Fibroblast of gingiva (primary cell): ENCODE data around the gene PTPMT1.
"Not testable (repeated sequence)": the region's sequence is repeated elsewhere in the genome, so short reads cannot be mapped to it uniquely, and the experiment has no call there.

Experiments used
- DNase-seq: peaks from one replicate; pipeline ENCODE4 v3.0.0-alpha.2; 2011; ENCODE audit warnings: low read depth

PTPMT1 gene

GRCh38 chr11:47565340-47566148, at the start of gene PTPMT1:
Gene PTPMT1 (plus strand): TSS chr11:47565599. CDS start chr11:47565623, 24 bp downstream.
- peak; percentile 71 for DNase-seq

- no peak for DNase-seq
Measured at GRCh38 chr11:47516155-47516554, 49.2 kb upstream of the PTPMT1 start.

GRCh38 chr11:47516984-47517853, 48.2 kb upstream of the PTPMT1 start:
- DNase-seq, result no peak

GRCh38 chr11:47518212-47518964, 47.0 kb upstream of the PTPMT1 start:
- no peak for DNase-seq

- peak; percentile 68 for DNase-seq
Measured at GRCh38 chr11:47523490-47524225, 41.7 kb upstream of the PTPMT1 start.

GRCh38 chr11:47524291-47524874, 41.0 kb upstream of the PTPMT1 start:
- DNase-seq, result no peak

- not testable (repeated sequence) for DNase-seq
Measured at GRCh38 chr11:47526032-47526431, 39.4 kb upstream of the PTPMT1 start.

GRCh38 chr11:47527186-47527585, 38.2 kb upstream of the PTPMT1 start:
- no peak for DNase-seq

GRCh38 chr11:47529951-47530350, 35.4 kb upstream of the PTPMT1 start:
- no peak for DNase-seq

- DNase-seq, result not testable (repeated sequence)
Measured at GRCh38 chr11:47530721-47531120, 34.7 kb upstream of the PTPMT1 start.

- DNase-seq, result no peak
Measured at GRCh38 chr11:47531666-47532065, 33.7 kb upstream of the PTPMT1 start.

GRCh38 chr11:47532597-47533213, 32.7 kb upstream of the PTPMT1 start:
- DNase-seq, result no peak

GRCh38 chr11:47533690-47534151, 31.7 kb upstream of the PTPMT1 start:
- DNase-seq, result peak; percentile 75

- no peak for DNase-seq
Measured at GRCh38 chr11:47534704-47535251, 30.6 kb upstream of the PTPMT1 start.

- DNase-seq, result no peak
Measured at GRCh38 chr11:47536915-47537314, 28.5 kb upstream of the PTPMT1 start.

GRCh38 chr11:47538741-47539565, 26.4 kb upstream of the PTPMT1 start:
- DNase-seq, result no peak

- DNase-seq, result no peak
Measured at GRCh38 chr11:47539681-47540039, 25.7 kb upstream of the PTPMT1 start.

GRCh38 chr11:47541070-47541469, 24.3 kb upstream of the PTPMT1 start:
- no peak for DNase-seq

- DNase-seq, result no peak
Measured at GRCh38 chr11:47545298-47545697, 20.1 kb upstream of the PTPMT1 start.
